ENCODE measurements around the gene GGCX. TPM values are rescaled to one million over a fixed set of nuclear protein-coding genes. Genes with fewer than 3 reads are reported as not detected.

Gene GGCX
- total and polyA plus RNA-seq, 2 of the 13 experiments (the other 11 are each of a cell fraction or from before 2014, with no cell fraction given), result 72.5 to 103 TPM

DNA sequence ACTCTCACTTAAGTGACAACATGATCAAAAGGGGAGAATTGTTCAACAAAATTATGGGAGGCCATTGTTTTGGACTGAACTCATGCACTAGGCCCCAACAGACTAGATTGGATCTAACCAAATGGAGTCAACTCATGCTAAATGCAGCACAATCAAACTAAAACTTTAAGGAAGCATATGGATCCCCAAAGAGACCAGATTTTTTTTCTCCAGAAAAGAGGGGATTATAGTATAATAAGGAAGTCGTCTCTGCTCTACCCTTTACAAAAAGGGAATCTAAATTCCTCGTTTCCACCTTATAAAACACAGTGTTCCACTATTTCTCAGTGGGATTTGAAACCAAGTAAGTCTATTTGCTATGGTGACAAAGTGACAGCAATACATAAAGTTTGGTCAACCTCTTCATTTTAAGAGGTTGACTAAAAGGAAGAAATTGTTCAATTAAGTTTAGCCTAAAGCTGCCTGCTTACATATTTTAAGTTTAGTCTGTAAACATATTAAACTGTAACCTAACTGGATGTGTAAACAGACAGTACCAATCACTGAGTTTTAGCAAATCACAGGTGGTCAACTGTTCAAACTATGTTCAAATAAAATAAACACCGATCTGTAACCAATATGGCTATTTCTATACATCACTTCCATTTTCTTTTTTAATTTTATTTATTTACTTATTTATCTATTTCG lies 63.2 kb downstream of the GGCX start:
- ChIA-PET POLR2A (interaction anchor here (3.4 kb wide), 1 partner anchor 41 kb away, joined by 28 read pairs; the partner anchor contains the start of gene MAT2A), CTCF (ENCODE audit: low intra/inter-chr PET ratio, low total read pairs) (no interaction called here)
- in situ Hi-C loops (cut with HindIII; ENCODE audit: extremely low pct_ligation_motif_present, low pct_unique_long_range_greater_than_20kb), result no loop called here
- DNase-seq (ENCODE audit: low spot score) (no peak), ATAC-seq (no peak), FAIRE-seq (no peak)
- H4K20me1 ChIP-seq (ENCODE audit: insufficient read depth, low read length), result no peaks in the 10 kb centered on the region
- H3K36me3 ChIP-seq (replicated peaks in 1 of 2; ENCODE audit: control insufficient read depth in 1 of 2, insufficient read depth in 2 of 2, low read length in 2 of 2), result no peaks in the 10 kb centered on the region
- intact Hi-C loops (cut with micrococcal nuclease; ENCODE audit: unreplicated experiment), result no loop called here
- no TSS peak for BruUV-seq (replicated peaks)
- H3K27ac ChIP-seq (ENCODE audit: extremely low read length, insufficient read depth, low read length), result no peak overlapping the region
- H3K9me3 ChIP-seq (ENCODE audit: low read length), result no peaks in the 10 kb centered on the region
- H3K4me1 ChIP-seq (ENCODE audit: insufficient read depth, low read length), result peaks cover 61% of the 10 kb centered on the region
- no peaks in the 10 kb centered on the region for H3K79me2 ChIP-seq (ENCODE audit: insufficient read depth, low read length)
- H3K27me3 ChIP-seq (ENCODE audit: control insufficient read depth in 1 of 2, insufficient read depth in 2 of 2, low read length in 2 of 2), result no peaks in the 10 kb centered on the region
- no peak overlapping the region for H3K4me3 ChIP-seq (replicated peaks in 1 of 3; ENCODE audit: insufficient read depth in 1 of 3, low read depth in 2 of 3, low read length in 3 of 3)
- no peak overlapping the region for H3K4me2 ChIP-seq (ENCODE audit: low read depth, low read length)
- WGBS (ENCODE audit: low lambda C conversion rate), result 39% methylated on average over 4 of the region's 4 CpGs
- TF ChIP-seq RBAK (CRISPR knock-in tag; IDR thresholded peaks at IDR 0.05), result no peak
- no peak for TF ChIP-seq MAFG (CRISPR knock-in tag; IDR thresholded peaks at IDR 0.05)
- TF ChIP-seq NFYB (CRISPR knock-in tag; IDR thresholded peaks at IDR 0.05), result no peak
- TF ChIP-seq DPF2 (CRISPR knock-in tag; IDR thresholded peaks at IDR 0.05; ENCODE audit: borderline replicate concordance, low read depth), result no peak
- no peak for TF ChIP-seq ZNF451 (CRISPR knock-in tag; IDR thresholded peaks at IDR 0.05)
- no peak for TF ChIP-seq ZNF234 (CRISPR knock-in tag; conservative IDR thresholded peaks at IDR 0.05)
- no peak for TF ChIP-seq RAD51 (IDR thresholded peaks at IDR 0.05; ENCODE audit: borderline replicate concordance)
- TF ChIP-seq ZNF225 (CRISPR knock-in tag; IDR thresholded peaks at IDR 0.05), result no peak
- TF ChIP-seq KLF6 (CRISPR knock-in tag; IDR thresholded peaks at IDR 0.05), result no peak
- TF ChIP-seq, protein P1, sequence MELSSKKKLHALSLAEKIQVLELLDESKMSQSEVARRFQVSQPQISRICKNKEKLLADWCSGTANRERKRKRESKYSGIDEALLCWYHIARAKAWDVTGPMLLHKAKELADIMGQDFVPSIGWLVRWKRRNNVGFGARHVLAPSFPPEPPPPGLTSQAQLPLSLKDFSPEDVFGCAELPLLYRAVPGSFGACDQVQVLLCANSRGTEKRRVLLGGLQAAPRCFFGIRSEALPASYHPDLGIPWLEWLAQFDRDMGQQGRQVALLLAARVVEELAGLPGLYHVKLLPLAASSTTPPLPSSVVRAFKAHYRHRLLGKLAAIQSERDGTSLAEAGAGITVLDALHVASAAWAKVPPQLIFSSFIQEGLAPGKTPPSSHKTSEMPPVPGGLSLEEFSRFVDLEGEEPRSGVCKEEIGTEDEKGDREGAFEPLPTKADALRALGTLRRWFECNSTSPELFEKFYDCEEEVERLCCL (CRISPR knock-in tag; IDR thresholded peaks at IDR 0.05; ENCODE audit: borderline replicate concordance), result no peak
- TF ChIP-seq, protein P2, sequence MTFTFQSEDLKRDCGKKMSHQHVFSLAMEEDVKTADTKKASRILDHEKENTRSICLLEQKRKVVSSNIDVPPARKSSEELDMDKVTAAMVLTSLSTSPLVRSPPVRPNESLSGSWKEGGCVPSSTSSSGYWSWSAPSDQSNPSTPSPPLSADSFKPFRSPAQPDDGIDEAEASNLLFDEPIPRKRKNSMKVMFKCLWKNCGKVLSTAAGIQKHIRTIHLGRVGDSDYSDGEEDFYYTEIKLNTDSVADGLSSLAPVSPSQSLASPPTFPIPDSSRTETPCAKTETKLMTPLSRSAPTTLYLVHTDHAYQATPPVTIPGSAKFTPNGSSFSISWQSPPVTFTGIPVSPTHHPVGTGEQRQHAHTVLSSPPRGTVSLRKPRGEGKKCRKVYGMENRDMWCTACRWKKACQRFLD (CRISPR knock-in tag; IDR thresholded peaks at IDR 0.05; ENCODE audit: borderline replicate concordance), result no peak
- TF ChIP-seq, protein P3, sequence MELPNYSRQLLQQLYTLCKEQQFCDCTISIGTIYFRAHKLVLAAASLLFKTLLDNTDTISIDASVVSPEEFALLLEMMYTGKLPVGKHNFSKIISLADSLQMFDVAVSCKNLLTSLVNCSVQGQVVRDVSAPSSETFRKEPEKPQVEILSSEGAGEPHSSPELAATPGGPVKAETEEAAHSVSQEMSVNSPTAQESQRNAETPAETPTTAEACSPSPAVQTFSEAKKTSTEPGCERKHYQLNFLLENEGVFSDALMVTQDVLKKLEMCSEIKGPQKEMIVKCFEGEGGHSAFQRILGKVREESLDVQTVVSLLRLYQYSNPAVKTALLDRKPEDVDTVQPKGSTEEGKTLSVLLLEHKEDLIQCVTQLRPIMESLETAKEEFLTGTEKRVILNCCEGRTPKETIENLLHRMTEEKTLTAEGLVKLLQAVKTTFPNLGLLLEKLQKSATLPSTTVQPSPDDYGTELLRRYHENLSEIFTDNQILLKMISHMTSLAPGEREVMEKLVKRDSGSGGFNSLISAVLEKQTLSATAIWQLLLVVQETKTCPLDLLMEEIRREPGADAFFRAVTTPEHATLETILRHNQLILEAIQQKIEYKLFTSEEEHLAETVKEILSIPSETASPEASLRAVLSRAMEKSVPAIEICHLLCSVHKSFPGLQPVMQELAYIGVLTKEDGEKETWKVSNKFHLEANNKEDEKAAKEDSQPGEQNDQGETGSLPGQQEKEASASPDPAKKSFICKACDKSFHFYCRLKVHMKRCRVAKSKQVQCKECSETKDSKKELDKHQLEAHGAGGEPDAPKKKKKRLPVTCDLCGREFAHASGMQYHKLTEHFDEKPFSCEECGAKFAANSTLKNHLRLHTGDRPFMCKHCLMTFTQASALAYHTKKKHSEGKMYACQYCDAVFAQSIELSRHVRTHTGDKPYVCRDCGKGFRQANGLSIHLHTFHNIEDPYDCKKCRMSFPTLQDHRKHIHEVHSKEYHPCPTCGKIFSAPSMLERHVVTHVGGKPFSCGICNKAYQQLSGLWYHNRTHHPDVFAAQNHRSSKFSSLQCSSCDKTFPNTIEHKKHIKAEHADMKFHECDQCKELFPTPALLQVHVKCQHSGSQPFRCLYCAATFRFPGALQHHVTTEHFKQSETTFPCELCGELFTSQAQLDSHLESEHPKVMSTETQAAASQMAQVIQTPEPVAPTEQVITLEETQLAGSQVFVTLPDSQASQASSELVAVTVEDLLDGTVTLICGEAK (IDR thresholded peaks at IDR 0.05), result no peak
- TF ChIP-seq, protein P3 (CRISPR knock-in tag; IDR thresholded peaks at IDR 0.05), result no peak
- no peak for TF ChIP-seq HCFC1 (IDR thresholded peaks at IDR 0.05; ENCODE audit: low read depth, low read length)
- H3K9ac ChIP-seq (ENCODE audit: insufficient read depth, low read depth, low read length), result no peak overlapping the region
- H2AFZ ChIP-seq (ENCODE audit: low read length), result no peak overlapping the region

All from HepG2 (cell line).